Right lobe of liver (tissue), 6 donors: ENCODE results near the gene TTC6. TPM values are rescaled to one million over a fixed set of nuclear protein-coding genes. Genes with fewer than 3 reads are reported as not detected.
A peak's percentile ranks its signal among the peaks of the same experiment; 100 is the strongest.

Experiments used
- ATAC-seq, 4 donors: fragments of 200-7000 bp; cut with Tn5 transposase; one replicate each; pipeline ENCODE4 v1.9.1; 2020; ENCODE audit warnings: mild to moderate bottlenecking in 4 of 4, moderate library complexity in 4 of 4
- DNase-seq, 3 donors: peaks; one replicate each; pipeline ENCODE4 v3.0.0-alpha.2; 2020
- H3K27ac ChIP-seq, 3 donors: fragments of 200-600 bp; one replicate each; pipeline ENCODE4 v1.8.0; 2022
- H3K27me3 ChIP-seq, 2 donors: fragments of 200-600 bp; one replicate each; pipeline ENCODE4 v1.8.0; 2022
- H3K36me3 ChIP-seq, 4 donors: fragments of 200-600 bp; sonication (generic) in 1 of 4; one replicate each; pipeline versions ENCODE4 v1.5.1 to v1.8.0; 2017 to 2022; ENCODE audit warnings: control low read depth in 1 of 4
- H3K4me1 ChIP-seq, 4 donors: fragments of 200-600 bp; sonication (generic) in 1 of 4; one replicate each; pipeline versions ENCODE4 v1.5.1 to v1.8.0; 2017 to 2022; ENCODE audit warnings: control low read depth in 1 of 4
- H3K4me3 ChIP-seq, 3 donors: fragments of 200-600 bp; one replicate each; pipeline ENCODE4 v1.8.0; 2022
- H3K9me3 ChIP-seq, 4 donors: fragments of 200-600 bp; sonication (generic) in 1 of 4; one replicate each; pipeline versions ENCODE4 v1.5.1 to v1.8.0; 2017 to 2022; ENCODE audit warnings: control low read depth in 1 of 4
- POLR2A ChIP-seq: fragments of 450-650 bp; IDR thresholded peaks from one replicate; pipeline ENCODE4 v1.6.1; 2017; ENCODE audit warnings: antibody characterized with exemption, mild to moderate bottlenecking
- WGBS: methylation state at CpG from one replicate; pipeline ENCODE4 v1.1.6; 2018; ENCODE audit warnings: low coverage, low lambda C conversion rate; ENCODE audit not compliant: insufficient coverage; ENCODE audit errors: missing lambda C conversion rate; 5-methylcytosine and 5-hydroxymethylcytosine counted together
- intact Hi-C, 2 donors: fragments of 100-400 bp; cut with DNase I; formaldehyde crosslinking; loops; one replicate each; pipeline versions ENCODE4 v1.11.2 to v1.14.1; 2022
- total RNA-seq, 6 experiments: library from RNA; depleted of rRNA in 2 of 6; stranded (reverse); fragments of >200 nt in 2 of 6; fragmentation: NEBNext Ultra II Directional in 3 of 6; extraction: Animal tissue kit (Norgen Biotek cat#: 25700) in 3 of 6; gene quantifications; one replicate each; pipeline versions ENCODE4 v1.1.0 to v1.2.4, GENCODE V29; 2016 to 2023
- TF ChIP-seq, protein P1 (sequence below), 4 donors: fragments of 200-600 bp in 3 of 4; fragments of 450-650 bp in 1 of 4; IDR thresholded peaks; one replicate each; pipeline versions ENCODE4 v1.5.1 to v1.8.0; 2016 to 2022; ENCODE audit warnings: antibody characterized with exemption in 4 of 4, mild to moderate bottlenecking in 2 of 4
- donor health status: DM: no; HTN: yes; CAD: no.
- donor health status: DM: no; HTN: no; CAD: no.
- donor health status: DM: no; HTN: no; CAD: no.
- donor health status: DM: no; HTN: yes; CAD: no.
- donor health status: DM: no; HTN: yes; CAD: no.

TTC6 gene
- total RNA-seq, 6 experiments from 2014 or later, result 3.7 to 10.4 (median 4.6) TPM

DNA sequence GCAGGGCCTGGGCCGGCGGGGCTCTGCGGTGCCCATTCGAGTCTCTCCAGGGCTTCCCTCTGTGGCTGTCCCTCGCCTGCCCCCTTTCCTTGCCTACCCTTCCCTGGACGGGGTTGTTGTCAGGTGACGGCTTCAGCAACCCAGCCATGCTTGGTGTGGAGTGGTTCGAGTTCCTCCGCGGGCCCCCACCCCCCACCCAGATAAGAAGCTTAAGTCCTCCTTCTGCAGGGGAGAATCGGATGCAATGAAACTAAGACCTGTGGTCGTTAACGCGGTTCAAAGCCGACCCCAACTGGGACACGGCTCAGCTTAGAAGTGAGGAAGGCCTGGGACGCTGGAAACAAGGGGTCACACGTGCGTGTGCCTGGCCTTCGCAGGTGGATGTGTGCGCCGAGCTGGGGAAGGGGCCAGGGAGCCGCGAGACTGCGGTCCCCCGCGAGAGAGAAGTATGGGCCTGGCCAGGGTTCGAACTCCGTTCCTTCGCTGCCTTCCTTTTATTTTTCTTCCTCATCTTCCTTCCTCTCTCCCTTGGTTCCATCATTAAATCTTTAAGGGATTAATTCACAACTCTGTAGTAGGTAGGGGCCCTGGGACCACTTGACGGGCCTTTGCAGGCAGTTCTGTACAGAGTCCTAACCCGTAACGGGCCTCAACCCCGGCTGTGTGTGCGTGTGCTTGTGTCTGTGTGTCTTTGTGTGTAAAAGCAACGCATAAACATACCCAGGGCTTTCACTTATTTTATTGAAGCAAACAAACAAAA lies 3.5 kb downstream of the TTC6 start:
- 48% methylated on average over 16 of the region's 36 CpGs for WGBS
- ATAC-seq, result no peak
- H3K9me3 ChIP-seq, result no peaks in the 10 kb centered on the region
- no peak for DNase-seq
- no peaks in the 10 kb centered on the region for H3K36me3 ChIP-seq
- H3K4me1 ChIP-seq, result peaks cover 0 to 44% (median 15%) of the 10 kb centered on the region in 4 donors
- peak overlapping the region; percentile 32 to 54 (median 41) for H3K4me3 ChIP-seq
- intact Hi-C loops, result no loop called here
- no peaks in the 10 kb centered on the region for H3K27me3 ChIP-seq
- no peak for TF ChIP-seq POLR2A
- H3K27ac ChIP-seq, result peak overlapping the region in 2 of 3 donors; percentile 13 to 47

DNA sequence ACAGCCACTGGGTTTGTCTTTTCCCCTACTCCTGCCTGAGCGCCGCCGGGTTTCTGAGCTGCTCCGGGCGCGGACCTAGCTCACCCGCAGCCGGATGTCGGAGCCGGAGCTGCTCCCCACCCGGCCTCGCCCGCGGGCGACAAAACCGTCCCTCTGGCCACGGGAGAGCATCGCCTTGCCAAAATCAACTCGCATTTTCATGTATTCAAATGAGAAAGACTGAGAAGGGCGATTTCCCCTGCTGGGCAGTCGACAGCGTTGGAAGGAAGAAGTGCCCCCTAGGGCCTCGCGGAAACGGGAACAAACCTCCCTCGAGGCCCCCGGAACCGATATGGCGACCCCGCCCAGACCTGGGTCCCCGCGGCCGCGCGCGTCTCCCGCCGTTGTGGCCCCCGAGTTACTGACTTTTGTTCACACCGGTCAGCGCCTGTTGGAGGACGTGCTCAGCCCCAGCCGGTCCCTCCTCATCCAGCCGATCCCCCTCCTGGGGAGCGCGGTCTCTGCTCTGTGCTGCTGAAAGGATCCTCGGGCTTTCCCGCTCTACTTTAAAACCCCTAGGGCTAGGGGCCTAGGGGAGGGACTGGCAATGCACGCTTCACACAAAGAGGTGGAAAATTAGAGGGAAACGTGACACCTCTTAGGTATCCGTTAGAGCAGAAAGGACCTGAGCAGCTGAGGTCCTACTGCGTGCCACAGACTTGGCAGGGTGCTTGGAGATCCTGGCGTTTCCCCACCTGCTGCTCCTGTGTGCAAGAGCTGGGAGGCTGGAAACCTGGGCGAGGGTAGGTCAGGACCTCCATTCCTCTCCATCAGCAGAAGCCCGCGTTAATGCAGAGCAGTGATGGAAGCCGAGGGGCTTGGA lies 4.3 kb downstream of the TTC6 start:
- peaks cover 0 to 45% (median 15%) of the 10 kb centered on the region in 4 donors for H3K4me1 ChIP-seq
- TF ChIP-seq, protein P1, sequence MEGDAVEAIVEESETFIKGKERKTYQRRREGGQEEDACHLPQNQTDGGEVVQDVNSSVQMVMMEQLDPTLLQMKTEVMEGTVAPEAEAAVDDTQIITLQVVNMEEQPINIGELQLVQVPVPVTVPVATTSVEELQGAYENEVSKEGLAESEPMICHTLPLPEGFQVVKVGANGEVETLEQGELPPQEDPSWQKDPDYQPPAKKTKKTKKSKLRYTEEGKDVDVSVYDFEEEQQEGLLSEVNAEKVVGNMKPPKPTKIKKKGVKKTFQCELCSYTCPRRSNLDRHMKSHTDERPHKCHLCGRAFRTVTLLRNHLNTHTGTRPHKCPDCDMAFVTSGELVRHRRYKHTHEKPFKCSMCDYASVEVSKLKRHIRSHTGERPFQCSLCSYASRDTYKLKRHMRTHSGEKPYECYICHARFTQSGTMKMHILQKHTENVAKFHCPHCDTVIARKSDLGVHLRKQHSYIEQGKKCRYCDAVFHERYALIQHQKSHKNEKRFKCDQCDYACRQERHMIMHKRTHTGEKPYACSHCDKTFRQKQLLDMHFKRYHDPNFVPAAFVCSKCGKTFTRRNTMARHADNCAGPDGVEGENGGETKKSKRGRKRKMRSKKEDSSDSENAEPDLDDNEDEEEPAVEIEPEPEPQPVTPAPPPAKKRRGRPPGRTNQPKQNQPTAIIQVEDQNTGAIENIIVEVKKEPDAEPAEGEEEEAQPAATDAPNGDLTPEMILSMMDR (IDR thresholded peaks at IDR 0.05), result no peak
- TF ChIP-seq POLR2A, result no peak
- peak in 1 of 3 donors; percentile 29 for DNase-seq
- no peaks in the 10 kb centered on the region for H3K36me3 ChIP-seq
- peak overlapping the region; percentile 13 to 47 (median 37) for H3K27ac ChIP-seq
- H3K4me3 ChIP-seq, result peak overlapping the region; percentile 32 to 54 (median 41)
- intact Hi-C loops, result loop anchor here in 1 of 2 donors (10.0 kb wide), 1 partner anchor 275 kb away; no protein-coding TSS in a partner anchor
- no peaks in the 10 kb centered on the region for H3K27me3 ChIP-seq
- 5% methylated on average over 32 of the region's 57 CpGs for WGBS
- no peak for ATAC-seq
- H3K9me3 ChIP-seq, result no peaks in the 10 kb centered on the region

DNA sequence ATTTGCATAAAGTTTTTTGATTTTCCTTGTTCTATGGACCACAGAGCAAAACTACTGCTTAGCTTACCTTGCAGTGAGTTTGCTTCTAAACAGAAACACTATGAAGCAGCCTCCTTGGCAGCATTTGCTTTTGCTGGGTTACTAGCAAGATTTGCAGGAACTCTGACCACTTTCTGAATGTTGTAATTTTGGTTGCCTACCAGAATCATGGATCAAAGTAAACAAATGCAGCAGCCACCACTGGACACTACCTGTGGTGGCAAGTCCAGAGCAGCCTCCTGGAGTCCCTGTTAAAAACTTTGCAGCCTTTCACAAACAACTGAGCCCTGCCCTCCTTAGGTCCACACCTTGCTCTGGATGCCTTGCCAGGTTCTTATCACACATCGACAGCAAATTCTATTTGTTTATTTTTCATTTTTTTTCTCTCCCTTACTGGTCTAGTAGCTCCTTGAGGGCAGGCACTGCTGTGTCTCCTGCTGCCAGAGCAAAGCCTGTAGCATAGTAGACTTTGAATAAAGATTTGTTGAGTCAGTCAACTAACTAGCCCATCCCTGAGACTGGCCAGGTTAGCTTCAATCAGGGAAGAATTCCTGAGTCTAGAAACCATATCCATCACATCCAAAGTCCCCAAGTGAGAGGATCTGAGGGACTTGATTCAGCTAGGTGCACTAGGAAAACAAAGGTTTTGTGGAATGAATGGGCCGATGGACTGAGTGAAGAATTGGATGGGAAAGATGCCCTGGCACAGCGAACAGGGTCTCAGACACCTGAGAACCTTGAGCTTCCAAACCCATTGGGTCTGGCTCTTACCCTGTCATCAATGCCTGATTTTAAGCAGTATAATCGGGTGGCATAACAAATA lies 5.7 kb downstream of the TTC6 start:
- WGBS, result 35% methylated on average over 4 of the region's 4 CpGs
- H3K27me3 ChIP-seq, result no peaks in the 10 kb centered on the region
- peak overlapping the region; percentile 13 to 37 (median 27) for H3K27ac ChIP-seq
- ATAC-seq (peak; percentile 39 to 65 (median 56)), DNase-seq (peak in 2 of 3 donors; percentile 22 to 70)
- intact Hi-C loops, result loop anchor here in 1 of 2 donors (10.0 kb wide), 1 partner anchor 274 kb away; no protein-coding TSS in a partner anchor
- no peaks in the 10 kb centered on the region for H3K9me3 ChIP-seq
- no peak overlapping the region for H3K4me3 ChIP-seq
- TF ChIP-seq, protein P1 (IDR thresholded peaks at IDR 0.05), result no peak
- no peak for TF ChIP-seq POLR2A
- H3K4me1 ChIP-seq, result peaks cover 0 to 45% (median 15%) of the 10 kb centered on the region in 4 donors
- H3K36me3 ChIP-seq, result no peaks in the 10 kb centered on the region

DNA sequence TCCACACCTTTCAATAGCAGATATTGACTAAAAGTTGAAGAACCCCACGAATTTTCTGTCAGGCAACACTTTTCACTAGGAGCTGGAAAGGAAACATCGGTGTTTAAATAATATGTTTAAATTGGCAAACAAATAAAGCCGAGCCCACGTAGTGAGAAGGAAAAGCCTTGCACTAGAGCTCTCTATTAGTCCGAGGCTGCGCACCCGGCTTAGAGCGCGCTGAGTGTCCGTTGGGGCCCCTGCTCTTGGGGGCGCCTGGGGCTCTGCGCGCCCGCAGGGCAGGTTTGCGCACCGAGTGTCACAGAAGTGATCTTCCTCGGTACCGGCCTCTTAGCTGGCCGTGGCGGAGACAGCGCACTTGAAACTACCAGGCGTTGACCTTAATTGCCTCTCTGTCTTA lies 6.4 kb downstream of the TTC6 start:
- intact Hi-C loops, result loop anchor here in 1 of 2 donors (10.0 kb wide), 1 partner anchor 273 kb away; no protein-coding TSS in a partner anchor
- Histone ChIP-seq H3K36me3 (no peaks in the 10 kb centered on the region), H3K27ac (no peak overlapping the region), H3K27me3 (no peaks in the 10 kb centered on the region), H3K9me3 (no peaks in the 10 kb centered on the region), H3K4me1 (peaks cover 0 to 45% (median 15%) of the 10 kb centered on the region in 4 donors), H3K4me3 (no peak overlapping the region)
- 11% methylated on average over 20 of the region's 22 CpGs for whole genome bisulfite sequencing
- DNase-seq, result peak in 1 of 3 donors; percentile 21
- TF ChIP-seq POLR2A, result no peak
- TF ChIP-seq, protein P1 (IDR thresholded peaks at IDR 0.05), result no peak
- peak in 1 of 4 donors; percentile 20 for ATAC-seq
